Peyer's patch (tissue), 4 donors: Measurements from ENCODE around the gene ATF7IP. TPM values are rescaled to one million over a fixed set of nuclear protein-coding genes. Genes with fewer than 3 reads are reported as not detected.

Experiments
- DNase-seq, 3 donors: peaks; one replicate each; pipeline ENCODE4 v3.0.0-alpha.2; 2017 to 2019
- H3K27ac ChIP-seq, 4 donors: fragments of 200-600 bp; sonication (generic); one replicate each; pipeline ENCODE4 v1.5.1; 2016 to 2019
- H3K27me3 ChIP-seq, 2 donors: fragments of 200-600 bp; sonication (generic); one replicate each; pipeline ENCODE4 v1.5.1; 2019
- H3K36me3 ChIP-seq, 3 donors: fragments of 200-600 bp; sonication (generic); one replicate each; pipeline ENCODE4 v1.5.1; 2016 to 2019
- H3K4me1 ChIP-seq, 4 donors: fragments of 200-600 bp; sonication (generic); one replicate each; pipeline ENCODE4 v1.5.1; 2016 to 2019
- H3K4me3 ChIP-seq, 4 donors: fragments of 200-600 bp; sonication (generic); 1 replicate in 3 of 4; 2 replicates in 1 of 4; pipeline ENCODE4 v1.5.1; 2016 to 2019; ENCODE audit warnings: mild to moderate bottlenecking in 1 of 4
- H3K9me3 ChIP-seq, 4 donors: fragments of 200-600 bp; sonication (generic); one replicate each; pipeline ENCODE4 v1.5.1; 2016 to 2019; ENCODE audit warnings: mild to moderate bottlenecking in 1 of 4
- CTCF ChIP-seq, 6 experiments: fragments of 450-650 bp in 4 of 6; fragments of 200-600 bp in 2 of 6; sonication (generic) in 1 of 6; IDR thresholded peaks; one replicate each; pipeline ENCODE4 v1.5.1; 2017 to 2019; ENCODE audit warnings: antibody characterized with exemption in 6 of 6, mild to moderate bottlenecking in 3 of 6, moderate library complexity in 1 of 6
- POLR2A ChIP-seq, 2 donors: fragments of 450-650 bp; IDR thresholded peaks; one replicate each; pipeline ENCODE4 v1.5.1; 2017; ENCODE audit warnings: antibody characterized with exemption in 2 of 2, mild to moderate bottlenecking in 2 of 2, moderate library complexity in 2 of 2
- total RNA-seq, 4 donors: library from RNA; depleted of rRNA; stranded (reverse); fragments of >200 nt; gene quantifications; one replicate each; pipeline ENCODE4 v1.1.0, GENCODE V29; 2016

Gene ATF7IP
- total RNA-seq, 4 donors from 2014 or later, result 24.3 to 193 (median 39.0) TPM

GRCh38 chr12:14481201-14481600 lies 115.7 kb downstream of the ATF7IP start:
- H3K4me1 ChIP-seq, result no peaks in the 10 kb centered on the region
- TF ChIP-seq POLR2A (IDR thresholded peaks at IDR 0.05), result no peak
- no peak for TF ChIP-seq CTCF (IDR thresholded peaks at IDR 0.05)
- H3K27ac ChIP-seq, result no peak overlapping the region
- H3K4me3 ChIP-seq, result no peak overlapping the region
- H3K36me3 ChIP-seq, result peaks cover 0 to 92% (median 4%) of the 10 kb centered on the region in 3 donors
- no peak for DNase-seq
- no peaks in the 10 kb centered on the region for H3K9me3 ChIP-seq
- no peaks in the 10 kb centered on the region for H3K27me3 ChIP-seq

GRCh38 chr12:14482361-14482760 lies 116.9 kb downstream of the ATF7IP start:
- no peak for TF ChIP-seq CTCF (IDR thresholded peaks at IDR 0.05)
- TF ChIP-seq POLR2A (IDR thresholded peaks at IDR 0.05), result no peak
- Histone ChIP-seq H3K9me3 (no peaks in the 10 kb centered on the region), H3K36me3 (peaks cover 0 to 95% (median 4%) of the 10 kb centered on the region in 3 donors), H3K4me3 (no peak overlapping the region), H3K27me3 (no peaks in the 10 kb centered on the region), H3K4me1 (no peaks in the 10 kb centered on the region), H3K27ac (no peak overlapping the region)
- DNase-seq, result no peak

GRCh38 chr12:14482886-14483285 lies 117.4 kb downstream of the ATF7IP start:
- Histone ChIP-seq H3K9me3 (no peaks in the 10 kb centered on the region), H3K27me3 (no peaks in the 10 kb centered on the region), H3K27ac (no peak overlapping the region), H3K36me3 (peaks cover 0 to 95% (median 4%) of the 10 kb centered on the region in 3 donors), H3K4me3 (no peak overlapping the region), H3K4me1 (no peaks in the 10 kb centered on the region)
- no peak for TF ChIP-seq CTCF (IDR thresholded peaks at IDR 0.05)
- no peak for TF ChIP-seq POLR2A (IDR thresholded peaks at IDR 0.05)
- no peak for DNase-seq

- H3K36me3 ChIP-seq, result peaks cover 0 to 70% (median 0%) of the 10 kb centered on the region in 3 donors
- H3K4me1 ChIP-seq, result no peaks in the 10 kb centered on the region
- no peaks in the 10 kb centered on the region for H3K27me3 ChIP-seq
- DNase-seq, result no peak
- no peaks in the 10 kb centered on the region for H3K9me3 ChIP-seq
- H3K27ac ChIP-seq, result no peak overlapping the region
- no peak overlapping the region for H3K4me3 ChIP-seq
- TF ChIP-seq CTCF (IDR thresholded peaks at IDR 0.05), result no peak
- TF ChIP-seq POLR2A (IDR thresholded peaks at IDR 0.05), result no peak
Measured at GRCh38 chr12:14495326-14495725, 129.8 kb downstream of the ATF7IP start.

GRCh38 chr12:14505626-14506596 lies 140.4 kb downstream of the ATF7IP start:
- H3K27ac ChIP-seq, result no peak overlapping the region
- DNase-seq, result no peak
- TF ChIP-seq CTCF (IDR thresholded peaks at IDR 0.05), result no peak
- TF ChIP-seq POLR2A (IDR thresholded peaks at IDR 0.05), result no peak
- H3K4me3 ChIP-seq, result no peak overlapping the region
- peaks cover 0 to 24% (median 0%) of the 10 kb centered on the region in 3 donors for H3K36me3 ChIP-seq
- H3K4me1 ChIP-seq, result no peaks in the 10 kb centered on the region
- no peaks in the 10 kb centered on the region for H3K9me3 ChIP-seq
- no peaks in the 10 kb centered on the region for H3K27me3 ChIP-seq
